ENCODE data around the gene FERMT1. TPM values are rescaled to one million over a fixed set of nuclear protein-coding genes. Genes with fewer than 3 reads are reported as not detected.

The FERMT1 gene
- total and polyA plus RNA-seq, 2 experiments from 2014 or later = 16.2 to 18.3 TPM

DNA sequence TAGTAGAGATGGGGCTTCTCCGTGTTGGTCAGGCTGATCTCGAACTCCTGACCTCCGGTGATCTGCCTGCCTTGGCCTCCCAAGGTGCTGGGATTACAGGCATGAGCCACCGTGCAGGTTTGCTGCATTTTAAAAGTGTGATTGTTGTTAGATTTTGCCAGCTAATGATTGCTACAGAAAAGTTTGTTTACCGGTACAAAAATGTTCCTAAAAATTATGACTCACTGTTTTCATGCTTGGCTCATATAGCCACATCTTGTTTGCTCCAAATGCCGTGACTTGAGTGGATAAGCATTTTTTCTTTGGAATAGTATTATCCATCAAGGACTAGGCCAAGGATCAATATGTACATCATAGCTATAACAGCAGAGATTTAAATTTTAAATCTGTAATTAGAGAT lies 93.3 kb downstream of the FERMT1 start (continued):
- TF ChIP-seq, protein P1, sequence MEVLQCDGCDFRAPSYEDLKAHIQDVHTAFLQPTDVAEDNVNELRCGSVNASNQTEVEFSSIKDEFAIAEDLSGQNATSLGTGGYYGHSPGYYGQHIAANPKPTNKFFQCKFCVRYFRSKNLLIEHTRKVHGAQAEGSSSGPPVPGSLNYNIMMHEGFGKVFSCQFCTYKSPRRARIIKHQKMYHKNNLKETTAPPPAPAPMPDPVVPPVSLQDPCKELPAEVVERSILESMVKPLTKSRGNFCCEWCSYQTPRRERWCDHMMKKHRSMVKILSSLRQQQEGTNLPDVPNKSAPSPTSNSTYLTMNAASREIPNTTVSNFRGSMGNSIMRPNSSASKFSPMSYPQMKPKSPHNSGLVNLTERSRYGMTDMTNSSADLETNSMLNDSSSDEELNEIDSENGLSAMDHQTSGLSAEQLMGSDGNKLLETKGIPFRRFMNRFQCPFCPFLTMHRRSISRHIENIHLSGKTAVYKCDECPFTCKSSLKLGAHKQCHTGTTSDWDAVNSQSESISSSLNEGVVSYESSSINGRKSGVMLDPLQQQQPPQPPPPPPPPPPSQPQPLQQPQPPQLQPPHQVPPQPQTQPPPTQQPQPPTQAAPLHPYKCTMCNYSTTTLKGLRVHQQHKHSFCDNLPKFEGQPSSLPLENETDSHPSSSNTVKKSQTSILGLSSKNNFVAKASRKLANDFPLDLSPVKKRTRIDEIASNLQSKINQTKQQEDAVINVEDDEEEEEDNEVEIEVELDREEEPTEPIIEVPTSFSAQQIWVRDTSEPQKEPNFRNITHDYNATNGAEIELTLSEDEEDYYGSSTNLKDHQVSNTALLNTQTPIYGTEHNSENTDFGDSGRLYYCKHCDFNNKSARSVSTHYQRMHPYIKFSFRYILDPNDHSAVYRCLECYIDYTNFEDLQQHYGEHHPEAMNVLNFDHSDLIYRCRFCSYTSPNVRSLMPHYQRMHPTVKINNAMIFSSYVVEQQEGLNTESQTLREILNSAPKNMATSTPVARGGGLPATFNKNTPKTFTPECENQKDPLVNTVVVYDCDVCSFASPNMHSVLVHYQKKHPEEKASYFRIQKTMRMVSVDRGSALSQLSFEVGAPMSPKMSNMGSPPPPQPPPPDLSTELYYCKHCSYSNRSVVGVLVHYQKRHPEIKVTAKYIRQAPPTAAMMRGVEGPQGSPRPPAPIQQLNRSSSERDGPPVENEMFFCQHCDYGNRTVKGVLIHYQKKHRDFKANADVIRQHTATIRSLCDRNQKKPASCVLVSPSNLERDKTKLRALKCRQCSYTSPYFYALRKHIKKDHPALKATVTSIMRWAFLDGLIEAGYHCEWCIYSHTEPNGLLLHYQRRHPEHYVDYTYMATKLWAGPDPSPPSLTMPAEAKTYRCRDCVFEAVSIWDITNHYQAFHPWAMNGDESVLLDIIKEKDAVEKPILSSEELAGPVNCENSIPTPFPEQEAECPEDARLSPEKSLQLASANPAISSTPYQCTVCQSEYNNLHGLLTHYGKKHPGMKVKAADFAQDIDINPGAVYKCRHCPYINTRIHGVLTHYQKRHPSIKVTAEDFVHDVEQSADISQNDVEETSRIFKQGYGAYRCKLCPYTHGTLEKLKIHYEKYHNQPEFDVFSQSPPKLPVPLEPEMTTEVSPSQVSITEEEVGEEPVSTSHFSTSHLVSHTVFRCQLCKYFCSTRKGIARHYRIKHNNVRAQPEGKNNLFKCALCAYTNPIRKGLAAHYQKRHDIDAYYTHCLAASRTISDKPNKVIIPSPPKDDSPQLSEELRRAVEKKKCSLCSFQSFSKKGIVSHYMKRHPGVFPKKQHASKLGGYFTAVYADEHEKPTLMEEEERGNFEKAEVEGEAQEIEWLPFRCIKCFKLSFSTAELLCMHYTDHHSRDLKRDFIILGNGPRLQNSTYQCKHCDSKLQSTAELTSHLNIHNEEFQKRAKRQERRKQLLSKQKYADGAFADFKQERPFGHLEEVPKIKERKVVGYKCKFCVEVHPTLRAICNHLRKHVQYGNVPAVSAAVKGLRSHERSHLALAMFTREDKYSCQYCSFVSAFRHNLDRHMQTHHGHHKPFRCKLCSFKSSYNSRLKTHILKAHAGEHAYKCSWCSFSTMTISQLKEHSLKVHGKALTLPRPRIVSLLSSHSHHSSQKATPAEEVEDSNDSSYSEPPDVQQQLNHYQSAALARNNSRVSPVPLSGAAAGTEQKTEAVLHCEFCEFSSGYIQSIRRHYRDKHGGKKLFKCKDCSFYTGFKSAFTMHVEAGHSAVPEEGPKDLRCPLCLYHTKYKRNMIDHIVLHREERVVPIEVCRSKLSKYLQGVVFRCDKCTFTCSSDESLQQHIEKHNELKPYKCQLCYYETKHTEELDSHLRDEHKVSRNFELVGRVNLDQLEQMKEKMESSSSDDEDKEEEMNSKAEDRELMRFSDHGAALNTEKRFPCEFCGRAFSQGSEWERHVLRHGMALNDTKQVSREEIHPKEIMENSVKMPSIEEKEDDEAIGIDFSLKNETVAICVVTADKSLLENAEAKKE (CRISPR knock-in tag; IDR thresholded peaks at IDR 0.05) = no peak
- TF ChIP-seq CREB1 (CRISPR knock-in tag; IDR thresholded peaks at IDR 0.05; ENCODE audit: low read depth) = no peak

DNA sequence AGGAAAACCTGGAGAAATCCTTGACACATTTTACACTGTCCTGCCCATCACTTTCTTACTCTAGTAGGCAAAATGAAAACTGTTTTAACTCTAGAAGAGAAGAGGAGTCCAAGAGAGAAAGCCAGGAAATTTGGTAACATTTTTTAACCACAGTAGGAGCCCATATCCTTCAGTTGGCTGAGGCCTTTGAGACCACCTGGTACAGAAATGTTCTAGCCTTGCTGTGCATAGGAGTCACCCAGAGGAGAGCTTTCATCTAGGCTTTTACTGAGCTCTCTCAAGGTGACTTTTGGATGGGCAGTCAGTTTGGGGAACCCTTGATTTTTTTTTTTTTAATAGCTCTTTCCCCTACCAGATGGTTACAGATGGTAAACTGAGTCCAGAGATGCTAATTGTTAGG lies 94.0 kb downstream of the FERMT1 start:
- Mint-ChIP-seq H3K4me1 (no peaks in the 10 kb centered on the region; the same call in 2 of the 3 replicates), H3K9me3 (peaks cover 15% of the 10 kb centered on the region; the same call in 2 of the 3 replicates), H3K36me3 (ENCODE audit: low read depth) (peaks cover 25% of the 10 kb centered on the region), H3K27me3 (ENCODE audit: insufficient read depth, low read depth, poor library complexity) (no peaks in the 10 kb centered on the region), H3K27ac (no peak overlapping the region), H3K4me3 (no peak overlapping the region)
- peaks cover 6% of the 10 kb centered on the region; the same call in 1 of the 2 replicates for H3K79me2 ChIP-seq (replicated peaks; ENCODE audit: insufficient read depth)
- no peaks in the 10 kb centered on the region for H3K27me3 ChIP-seq (ENCODE audit: insufficient read depth)
- DNase-seq (ENCODE audit: low spot score) = no peak
- H3K4me3 ChIP-seq = no peak overlapping the region
- no peaks in the 10 kb centered on the region for H3K9me2 ChIP-seq (ENCODE audit: insufficient read depth)
- peaks cover 3% of the 10 kb centered on the region; the same call in 1 of the 2 replicates for H3K36me3 ChIP-seq (ENCODE audit: insufficient read depth)
- no peak overlapping the region for H3K27ac ChIP-seq (ENCODE audit: low read depth)
- H3K4me1 ChIP-seq (ENCODE audit: insufficient read depth) = no peaks in the 10 kb centered on the region
- no peak overlapping the region for H2AFZ ChIP-seq
- no peaks in the 10 kb centered on the region for H3F3A ChIP-seq (replicated peaks; ENCODE audit: low read depth)
- ATAC-seq = no peak
- peaks cover 28% of the 10 kb centered on the region for H4K20me1 ChIP-seq (replicated peaks; ENCODE audit: insufficient read depth)
- no peak overlapping the region for H3K4me2 ChIP-seq
- TF ChIP-seq CREB1 (CRISPR knock-in tag; IDR thresholded peaks at IDR 0.05; ENCODE audit: low read depth) (no peak), EZH2 (IDR thresholded peaks at IDR 0.05; ENCODE audit: low read depth, unreplicated experiment) (no peak), STAT1 (IDR thresholded peaks at IDR 0.05; ENCODE audit: unreplicated experiment) (no peak)
- TF ChIP-seq, protein P1 (CRISPR knock-in tag; IDR thresholded peaks at IDR 0.05) = no peak
- TF ChIP-seq, protein P2, sequence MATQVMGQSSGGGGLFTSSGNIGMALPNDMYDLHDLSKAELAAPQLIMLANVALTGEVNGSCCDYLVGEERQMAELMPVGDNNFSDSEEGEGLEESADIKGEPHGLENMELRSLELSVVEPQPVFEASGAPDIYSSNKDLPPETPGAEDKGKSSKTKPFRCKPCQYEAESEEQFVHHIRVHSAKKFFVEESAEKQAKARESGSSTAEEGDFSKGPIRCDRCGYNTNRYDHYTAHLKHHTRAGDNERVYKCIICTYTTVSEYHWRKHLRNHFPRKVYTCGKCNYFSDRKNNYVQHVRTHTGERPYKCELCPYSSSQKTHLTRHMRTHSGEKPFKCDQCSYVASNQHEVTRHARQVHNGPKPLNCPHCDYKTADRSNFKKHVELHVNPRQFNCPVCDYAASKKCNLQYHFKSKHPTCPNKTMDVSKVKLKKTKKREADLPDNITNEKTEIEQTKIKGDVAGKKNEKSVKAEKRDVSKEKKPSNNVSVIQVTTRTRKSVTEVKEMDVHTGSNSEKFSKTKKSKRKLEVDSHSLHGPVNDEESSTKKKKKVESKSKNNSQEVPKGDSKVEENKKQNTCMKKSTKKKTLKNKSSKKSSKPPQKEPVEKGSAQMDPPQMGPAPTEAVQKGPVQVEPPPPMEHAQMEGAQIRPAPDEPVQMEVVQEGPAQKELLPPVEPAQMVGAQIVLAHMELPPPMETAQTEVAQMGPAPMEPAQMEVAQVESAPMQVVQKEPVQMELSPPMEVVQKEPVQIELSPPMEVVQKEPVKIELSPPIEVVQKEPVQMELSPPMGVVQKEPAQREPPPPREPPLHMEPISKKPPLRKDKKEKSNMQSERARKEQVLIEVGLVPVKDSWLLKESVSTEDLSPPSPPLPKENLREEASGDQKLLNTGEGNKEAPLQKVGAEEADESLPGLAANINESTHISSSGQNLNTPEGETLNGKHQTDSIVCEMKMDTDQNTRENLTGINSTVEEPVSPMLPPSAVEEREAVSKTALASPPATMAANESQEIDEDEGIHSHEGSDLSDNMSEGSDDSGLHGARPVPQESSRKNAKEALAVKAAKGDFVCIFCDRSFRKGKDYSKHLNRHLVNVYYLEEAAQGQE (IDR thresholded peaks at IDR 0.05; ENCODE audit: unreplicated experiment) = no peak

All from GM23338 (cell line).